Measurements from ENCODE around the gene MRPS10. TPM values are rescaled to one million over a fixed set of nuclear protein-coding genes. Genes with fewer than 3 reads are reported as not detected.

The MRPS10 gene
- total RNA-seq (2013): 28.1 TPM
- 10 to 100 TPM in 2 of 3 donors, 1 to 10 TPM in 1; 9.2 to 33.0 (median 31.4) TPM for polyA plus RNA-seq
- polyA minus RNA-seq: 7.6 and 11.5 TPM in 2 replicates
- total RNA-seq: 10.2 to 56.2 (median 14.9) reads per million in 11 experiments

DNA sequence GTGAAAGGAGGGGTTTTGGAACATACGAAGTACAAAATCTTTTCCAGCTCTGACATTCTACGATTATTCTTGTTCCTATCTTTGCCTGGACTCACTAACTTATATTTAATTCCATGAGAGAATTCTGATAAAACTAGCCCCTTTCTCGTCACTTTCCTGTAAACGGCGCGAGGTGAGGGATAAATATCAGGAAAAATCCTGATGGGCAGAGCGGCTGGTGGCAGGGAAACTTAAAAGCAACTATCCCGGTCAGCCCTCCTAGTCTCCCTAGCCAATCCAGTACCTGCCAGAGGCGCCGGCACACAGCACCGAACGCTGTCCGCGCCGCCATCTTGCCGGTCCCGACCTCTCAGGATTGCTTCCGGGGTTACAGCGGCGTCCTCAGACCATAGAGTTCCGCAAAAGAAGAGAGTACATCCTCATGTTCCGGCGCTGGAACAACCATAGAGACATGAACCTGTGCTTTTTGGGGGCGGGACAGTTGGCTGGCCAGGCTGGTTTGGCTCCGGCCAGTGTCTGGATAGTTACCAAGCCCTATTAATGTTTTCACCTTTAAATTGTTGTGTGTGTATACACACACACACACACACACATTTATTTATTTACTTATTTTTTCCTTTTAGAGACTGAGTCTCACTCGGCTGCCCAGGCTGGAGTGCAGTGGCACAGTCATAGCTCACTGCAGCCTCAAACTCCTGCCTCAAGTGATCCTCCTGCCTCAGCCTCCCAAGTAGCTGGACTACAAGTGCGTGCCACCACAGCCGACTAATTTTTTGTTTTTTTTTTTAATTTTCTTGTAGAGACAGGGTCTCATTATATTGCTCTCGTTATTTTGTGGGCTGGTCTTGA is at the start of gene MRPS10:
Gene MRPS10 (minus strand): TSS at position 343 of the 849 bp plus-strand sequence. CDS start 12 bp downstream, at position 331.
- Histone ChIP-seq H3K4me3 (replicated peaks in 1 of 3; ENCODE audit: low read depth in 2 of 3, low read length in 3 of 3) (peak within 1 kb of the TSS; percentile 81 to 97 (median 95)), H4K20me1 (ENCODE audit: insufficient read depth, low read length) (no peaks in the 10 kb centered on the region), H2AFZ (ENCODE audit: insufficient read depth, low read depth, low read length, poor library complexity, severe bottlenecking) (peak within 1 kb of the TSS; percentile 94), H3K4me2 (replicated peaks; ENCODE audit: extremely low read depth, low read length, poor library complexity, severe bottlenecking) (peak within 1 kb of the TSS; percentile 77), H3K9ac (ENCODE audit: insufficient read depth, low read length, poor library complexity, severe bottlenecking) (peak within 1 kb of the TSS; percentile 76), H3K36me3 (replicated peaks in 1 of 2; ENCODE audit: control insufficient read depth in 1 of 2, insufficient read depth in 2 of 2, low read length in 2 of 2) (peaks cover 14 to 16% of the 10 kb centered on the region in 2 donors), H3K4me1 (ENCODE audit: control insufficient read depth in 1 of 2, insufficient read depth in 2 of 2, low read length in 2 of 2) (peaks cover 12% of the 10 kb centered on the region in 2 donors), H3K27ac (ENCODE audit: low read depth in 1 of 2, low read length in 2 of 2) (peak within 1 kb of the TSS; percentile 64 to 86), H3K79me2 (ENCODE audit: insufficient read depth, low read length) (peaks cover 36% of the 10 kb centered on the region), H3K27me3 (ENCODE audit: control insufficient read depth in 2 of 2, insufficient read depth in 2 of 2, low read length in 2 of 2) (no peaks in the 10 kb centered on the region), H3K9me3 (replicated peaks in 1 of 2; ENCODE audit: control insufficient read depth in 1 of 2, insufficient read depth in 1 of 2, low read length in 2 of 2) (no peaks in the 10 kb centered on the region)
- Mint-ChIP-seq H3K27ac (peak within 1 kb of the TSS; percentile 92 to 98 (median 96)), H3K4me1 (peaks cover 13% of the 10 kb centered on the region), H3K27me3 (ENCODE audit: low read depth in 3 of 3) (no peaks in the 10 kb centered on the region), H3K36me3 (peaks cover 9 to 14% of the 10 kb centered on the region in 2 donors), H3K9me3 (peaks cover 0 to 6% (median 0%) of the 10 kb centered on the region in 7 donors), H3K4me3 (peak within 1 kb of the TSS; percentile 91 to 96)
- 13% methylated on average over 24 of the region's 29 CpGs for WGBS (ENCODE audit: insufficient coverage)
- TF ChIP-seq, protein P1, sequence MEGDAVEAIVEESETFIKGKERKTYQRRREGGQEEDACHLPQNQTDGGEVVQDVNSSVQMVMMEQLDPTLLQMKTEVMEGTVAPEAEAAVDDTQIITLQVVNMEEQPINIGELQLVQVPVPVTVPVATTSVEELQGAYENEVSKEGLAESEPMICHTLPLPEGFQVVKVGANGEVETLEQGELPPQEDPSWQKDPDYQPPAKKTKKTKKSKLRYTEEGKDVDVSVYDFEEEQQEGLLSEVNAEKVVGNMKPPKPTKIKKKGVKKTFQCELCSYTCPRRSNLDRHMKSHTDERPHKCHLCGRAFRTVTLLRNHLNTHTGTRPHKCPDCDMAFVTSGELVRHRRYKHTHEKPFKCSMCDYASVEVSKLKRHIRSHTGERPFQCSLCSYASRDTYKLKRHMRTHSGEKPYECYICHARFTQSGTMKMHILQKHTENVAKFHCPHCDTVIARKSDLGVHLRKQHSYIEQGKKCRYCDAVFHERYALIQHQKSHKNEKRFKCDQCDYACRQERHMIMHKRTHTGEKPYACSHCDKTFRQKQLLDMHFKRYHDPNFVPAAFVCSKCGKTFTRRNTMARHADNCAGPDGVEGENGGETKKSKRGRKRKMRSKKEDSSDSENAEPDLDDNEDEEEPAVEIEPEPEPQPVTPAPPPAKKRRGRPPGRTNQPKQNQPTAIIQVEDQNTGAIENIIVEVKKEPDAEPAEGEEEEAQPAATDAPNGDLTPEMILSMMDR (IDR thresholded peaks at IDR 0.05): no peak
- intact Hi-C loops (cut with micrococcal nuclease): loop anchor here (5.0 to 10.0 kb wide), 3 partner anchors 330 to 675 kb away; partner anchors contain the start of genes PRICKLE4 (in 1 of the 2) and TOMM6 (in 1 of the 2)
- peak; percentile 90 to 91 (median 90) for DNase-seq

DNA sequence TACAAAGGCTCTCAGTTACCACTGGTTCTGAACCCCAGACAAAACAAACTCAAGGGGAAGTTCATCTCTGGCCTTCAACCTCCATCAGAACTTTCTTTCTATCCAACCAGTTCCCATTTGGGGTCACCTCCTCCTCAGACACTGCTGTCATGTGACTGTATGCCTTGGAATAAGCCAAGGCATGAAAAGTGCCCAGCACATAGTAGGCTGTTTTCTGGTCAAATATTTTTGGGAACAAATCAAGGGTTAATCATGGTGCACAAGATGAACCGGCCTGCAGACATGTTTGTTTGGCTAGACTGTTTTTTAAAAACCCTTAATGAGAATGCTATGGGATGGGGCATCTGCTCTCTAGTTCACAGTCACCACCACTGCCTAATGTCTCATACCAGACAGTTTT is 48.9 kb upstream of the MRPS10 start:
- TF ChIP-seq, protein P1 (IDR thresholded peaks at IDR 0.05): no peak
- intact Hi-C loops (cut with micrococcal nuclease): loop anchor here (5.0 to 10.0 kb wide), 2 partner anchors 278 to 281 kb away; no protein-coding TSS in a partner anchor
- WGBS (ENCODE audit: insufficient coverage): no CpG with 5 or more reads among the region's 1 CpG
- H4K20me1 ChIP-seq (ENCODE audit: insufficient read depth, low read length): no peaks in the 10 kb centered on the region
- DNase-seq: no peak
- H3K27ac Mint-ChIP-seq: peak overlapping the region in 1 of 7 donors; percentile 57
- no peaks in the 10 kb centered on the region for H3K9me3 ChIP-seq (replicated peaks in 1 of 2; ENCODE audit: control insufficient read depth in 1 of 2, insufficient read depth in 1 of 2, low read length in 2 of 2)
- H3K36me3 Mint-ChIP-seq: peaks cover 61 to 65% of the 10 kb centered on the region in 2 donors
- H3K79me2 ChIP-seq (ENCODE audit: insufficient read depth, low read length): no peaks in the 10 kb centered on the region
- H3K27me3 Mint-ChIP-seq (ENCODE audit: low read depth in 3 of 3): peaks cover 0 to 1% (median 0%) of the 10 kb centered on the region in 3 donors
- no peak overlapping the region for H3K4me3 ChIP-seq (replicated peaks in 1 of 3; ENCODE audit: low read depth in 2 of 3, low read length in 3 of 3)
- peaks cover 0 to 1% (median 0%) of the 10 kb centered on the region in 7 donors for H3K9me3 Mint-ChIP-seq
- H3K27ac ChIP-seq (ENCODE audit: low read depth in 1 of 2, low read length in 2 of 2): peak overlapping the region in 1 of 2 donors; percentile 10
- no peaks in the 10 kb centered on the region for H3K27me3 ChIP-seq (ENCODE audit: control insufficient read depth in 2 of 2, insufficient read depth in 2 of 2, low read length in 2 of 2)
- H3K9ac ChIP-seq (ENCODE audit: insufficient read depth, low read length, poor library complexity, severe bottlenecking): no peak overlapping the region
- peaks cover 47 to 85% of the 10 kb centered on the region in 2 donors for H3K36me3 ChIP-seq (replicated peaks in 1 of 2; ENCODE audit: control insufficient read depth in 1 of 2, insufficient read depth in 2 of 2, low read length in 2 of 2)
- no peak overlapping the region for H3K4me2 ChIP-seq (replicated peaks; ENCODE audit: extremely low read depth, low read length, poor library complexity, severe bottlenecking)
- H3K4me3 Mint-ChIP-seq: no peak overlapping the region
- H2AFZ ChIP-seq (ENCODE audit: insufficient read depth, low read depth, low read length, poor library complexity, severe bottlenecking): no peak overlapping the region
- H3K4me1 Mint-ChIP-seq: no peaks in the 10 kb centered on the region
- H3K4me1 ChIP-seq (ENCODE audit: control insufficient read depth in 1 of 2, insufficient read depth in 2 of 2, low read length in 2 of 2): no peaks in the 10 kb centered on the region
